Spleen (tissue), 13 donors: ENCODE results near the gene MTMR11. TPM values are rescaled to one million over a fixed set of nuclear protein-coding genes. Genes with fewer than 3 reads are reported as not detected.

Source experiments
- DNase-seq: peaks from one replicate; pipeline ENCODE4 v3.0.0-alpha.2; 2020
- H3K27ac ChIP-seq, 8 donors: fragments of 200-600 bp; sonication (generic) in 7 of 8; 1 replicate in 4 of 8; 2 replicates in 4 of 8; pipeline versions ENCODE4 v1.5.0 to v1.8.0; 2016 to 2021; ENCODE audit warnings: inconsistent platforms in 4 of 8, mild to moderate bottlenecking in 4 of 8, moderate library complexity in 1 of 8
- H3K27me3 ChIP-seq, 7 donors: fragments of 200-600 bp; sonication (generic) in 6 of 7; replicated peaks in 1 of 7; 1 replicate in 4 of 7; 2 replicates in 3 of 7; pipeline versions ENCODE4 v1.5.0 to v1.8.0; 2016 to 2021; ENCODE audit warnings: inconsistent platforms in 3 of 7, mild to moderate bottlenecking in 1 of 7
- H3K36me3 ChIP-seq, 6 donors: fragments of 200-600 bp; sonication (generic) in 5 of 6; 1 replicate in 4 of 6; 2 replicates in 2 of 6; pipeline versions ENCODE4 v1.5.0 to v1.8.0; 2016 to 2021; ENCODE audit warnings: inconsistent platforms in 2 of 6
- H3K4me1 ChIP-seq, 6 donors: fragments of 200-600 bp; sonication (generic) in 5 of 6; 1 replicate in 3 of 6; 2 replicates in 3 of 6; pipeline versions ENCODE4 v1.5.0 to v1.8.0; 2016 to 2021; ENCODE audit warnings: inconsistent platforms in 3 of 6
- H3K4me3 ChIP-seq, 8 donors: fragments of 200-600 bp; sonication (generic) in 7 of 8; 1 replicate in 4 of 8; 2 replicates in 4 of 8; pipeline versions ENCODE4 v1.5.0 to v1.8.0; 2016 to 2021; ENCODE audit warnings: inconsistent platforms in 4 of 8, mild to moderate bottlenecking in 4 of 8, moderate library complexity in 2 of 8
- H3K9me3 ChIP-seq, 8 donors: fragments of 200-600 bp; sonication (generic) in 7 of 8; 1 replicate in 4 of 8; 2 replicates in 4 of 8; pipeline versions ENCODE4 v1.5.0 to v1.8.0; 2016 to 2021; ENCODE audit warnings: inconsistent platforms in 4 of 8
- POLR2A ChIP-seq, 3 donors: fragments of 450-650 bp; IDR thresholded peaks; one replicate each; pipeline ENCODE4 v1.5.1; 2017; ENCODE audit warnings: antibody characterized with exemption in 3 of 3, mild to moderate bottlenecking in 1 of 3
- POLR2AphosphoS5 ChIP-seq, 3 donors: sonication (generic); formaldehyde crosslinking; IDR thresholded peaks; one replicate each; pipeline ENCODE4 v1.5.1; 2017; ENCODE audit warnings: antibody characterized with exemption in 3 of 3
- WGBS, 5 donors: extraction: QIAGEN DNeasy Blood & Tissue Kit in 3 of 5; methylation state at CpG; one replicate each; pipeline versions ENCODE4 v1.1.5 to v1.1.7; 2013 to 2018; 5-methylcytosine and 5-hydroxymethylcytosine counted together
- intact Hi-C: fragments of 100-400 bp; cut with DNase I; formaldehyde crosslinking; loops from one replicate; pipeline ENCODE4 v1.15.0; 2023; ENCODE audit warnings: low total_unique reads
- long read RNA-seq, 2 donors: transcript quantifications; one replicate each; lab custom pipeline, GENCODE V29; 2026
- polyA plus RNA-seq, 3 donors: library from polyadenylated mRNA; stranded (reverse); fragments of 200-250 nt; gene quantifications; one replicate each; pipeline ENCODE4 v1.2.1, GENCODE V29; 2013
- total RNA-seq, 7 donors: library from RNA; depleted of rRNA in 3 of 7; stranded (reverse); fragments of >200 nt in 3 of 7; fragmentation: NEBNext Ultra II Directional in 4 of 7; extraction: Animal tissue kit (Norgen Biotek cat#: 25700) in 4 of 7; gene quantifications; one replicate each; pipeline versions ENCODE4 v1.1.0 to v1.2.1, GENCODE V29; 2016 to 2021
- TF ChIP-seq, protein P1 (sequence below), 11 experiments: fragments of 200-600 bp in 7 of 11; fragments of 450-650 bp in 4 of 11; sonication (generic) in 4 of 11; IDR thresholded peaks in 8 of 11; conservative IDR thresholded peaks in 3 of 11; 1 replicate in 7 of 11; 2 replicates in 4 of 11; pipeline versions ENCODE4 v1.4.0 to v1.8.0; 2016 to 2021; ENCODE audit warnings: antibody characterized with exemption in 11 of 11, inconsistent platforms in 4 of 11, mild to moderate bottlenecking in 1 of 11
- donor health status: healthy with polysubstance abuse.
- donor health status: DM: no; HTN: no; CAD: no; lungs with moderate emphysema.
- donor health status: DM: no; HTN: no; CAD: no.
- donor health status: Bipolar disorder and iron deficiency.
- donor health status: healthy.
- donor health status: DM: no; HTN: no; CAD: no.
- donor health status: DM: yes; HTN: yes; CAD: no.

Gene MTMR11
- total RNA-seq (10 to 100 TPM in 2 of 7 donors, 1 to 10 TPM in 5; 4.4 to 16.2 (median 6.6) TPM), polyA plus RNA-seq (1 to 10 TPM; 1.4 to 3.3 (median 2.1) TPM)
- long read RNA-seq, donor 1, partial matches to known transcripts = 0 of 1 reads
- long read RNA-seq, donor 1, other reads (novel, unspliced or antisense) = 0 of 1 reads
- long read RNA-seq, donor 2, partial matches to known transcripts = 0 of 1 reads
- long read RNA-seq, donor 2, other reads (novel, unspliced or antisense) = 0 of 1 reads

DNA sequence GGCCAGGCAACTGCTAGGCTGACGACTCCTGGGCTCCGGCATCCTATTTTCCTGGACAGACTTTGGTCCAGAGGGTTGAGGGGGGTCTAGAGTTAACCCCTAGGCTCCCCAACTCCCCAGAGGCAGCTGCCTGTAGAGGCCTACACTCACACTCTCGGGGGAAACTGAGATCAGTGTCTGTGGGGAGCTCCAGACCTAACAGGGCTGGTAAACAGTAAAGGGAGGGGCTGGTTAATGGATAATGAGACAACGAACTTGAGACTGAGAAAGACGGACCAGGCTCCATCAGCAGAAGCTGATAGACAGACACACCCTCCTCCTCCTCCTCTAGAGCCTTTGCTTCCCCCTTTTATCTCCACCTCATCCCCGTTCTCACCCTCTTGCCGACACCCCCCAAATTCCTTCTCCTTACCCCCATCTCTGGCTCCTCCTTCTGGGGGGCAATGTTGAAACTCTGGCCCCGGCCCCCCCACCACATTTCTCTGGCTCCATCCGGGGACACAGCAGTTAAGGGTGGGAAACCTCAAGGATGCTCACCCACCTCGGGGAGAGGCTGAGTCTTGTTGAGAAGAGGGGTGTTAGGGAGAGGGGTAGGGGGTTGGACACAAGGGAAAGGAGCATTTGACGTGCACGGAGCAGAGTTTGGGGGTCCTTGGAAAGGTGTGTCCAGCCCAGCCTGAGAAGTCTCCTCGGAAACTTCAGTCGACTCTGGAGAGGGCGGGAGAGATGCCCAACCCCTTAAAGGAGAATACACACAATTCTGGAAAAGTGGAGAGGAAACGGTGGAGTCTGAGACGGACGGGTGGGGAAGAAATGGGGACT is at the start of gene MTMR11:
MTMR11 (minus strand) TSS at position 710 of the 822 bp plus-strand sequence; CDS start at position 478, 232 bp downstream.
- H3K27ac ChIP-seq = peak within 1 kb of the TSS in 3 of 8 donors; percentile 5 to 77 (median 48)
- no peaks in the 10 kb centered on the region for H3K9me3 ChIP-seq
- WGBS, 5 donors = 43 to 71% (median 60%) methylated on average over 18 of the region's 18 CpGs
- H3K27me3 ChIP-seq = no peaks in the 10 kb centered on the region
- no peaks in the 10 kb centered on the region for H3K36me3 ChIP-seq
- peaks cover 0 to 50% (median 26%) of the 10 kb centered on the region in 6 donors for H3K4me1 ChIP-seq
- peak within 1 kb of the TSS; percentile 12 to 67 (median 30) for H3K4me3 ChIP-seq
- intact Hi-C loops = no loop called here
- no peak for DNase-seq
- TF ChIP-seq POLR2A (IDR thresholded peaks at IDR 0.05) (no peak), POLR2AphosphoS5 (IDR thresholded peaks at IDR 0.05) (no peak)
- TF ChIP-seq, protein P1, sequence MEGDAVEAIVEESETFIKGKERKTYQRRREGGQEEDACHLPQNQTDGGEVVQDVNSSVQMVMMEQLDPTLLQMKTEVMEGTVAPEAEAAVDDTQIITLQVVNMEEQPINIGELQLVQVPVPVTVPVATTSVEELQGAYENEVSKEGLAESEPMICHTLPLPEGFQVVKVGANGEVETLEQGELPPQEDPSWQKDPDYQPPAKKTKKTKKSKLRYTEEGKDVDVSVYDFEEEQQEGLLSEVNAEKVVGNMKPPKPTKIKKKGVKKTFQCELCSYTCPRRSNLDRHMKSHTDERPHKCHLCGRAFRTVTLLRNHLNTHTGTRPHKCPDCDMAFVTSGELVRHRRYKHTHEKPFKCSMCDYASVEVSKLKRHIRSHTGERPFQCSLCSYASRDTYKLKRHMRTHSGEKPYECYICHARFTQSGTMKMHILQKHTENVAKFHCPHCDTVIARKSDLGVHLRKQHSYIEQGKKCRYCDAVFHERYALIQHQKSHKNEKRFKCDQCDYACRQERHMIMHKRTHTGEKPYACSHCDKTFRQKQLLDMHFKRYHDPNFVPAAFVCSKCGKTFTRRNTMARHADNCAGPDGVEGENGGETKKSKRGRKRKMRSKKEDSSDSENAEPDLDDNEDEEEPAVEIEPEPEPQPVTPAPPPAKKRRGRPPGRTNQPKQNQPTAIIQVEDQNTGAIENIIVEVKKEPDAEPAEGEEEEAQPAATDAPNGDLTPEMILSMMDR (IDR thresholded peaks at IDR 0.05 in 8 of 11, conservative IDR thresholded peaks at IDR 0.05 in 3 of 11) = no peak

GRCh38 chr1:149979972-149980540 is 43.4 kb upstream of the MTMR11 start:
- Histone ChIP-seq H3K27ac (no peak overlapping the region), H3K27me3 (peaks cover 0 to 22% (median 0%) of the 10 kb centered on the region in 7 donors), H3K4me3 (no peak overlapping the region), H3K4me1 (peaks cover 0 to 20% (median 0%) of the 10 kb centered on the region in 6 donors), H3K36me3 (peaks cover 0 to 22% (median 11%) of the 10 kb centered on the region in 6 donors), H3K9me3 (no peaks in the 10 kb centered on the region)
- intact Hi-C loops = no loop called here
- TF ChIP-seq POLR2A (IDR thresholded peaks at IDR 0.05) (no peak), POLR2AphosphoS5 (IDR thresholded peaks at IDR 0.05) (no peak)
- TF ChIP-seq, protein P1 (IDR thresholded peaks at IDR 0.05 in 8 of 11, conservative IDR thresholded peaks at IDR 0.05 in 3 of 11) = no peak
- WGBS, 5 donors = 94 to 97% (median 95%) methylated on average over 3 of the region's 3 CpGs
- DNase-seq = no peak

DNA sequence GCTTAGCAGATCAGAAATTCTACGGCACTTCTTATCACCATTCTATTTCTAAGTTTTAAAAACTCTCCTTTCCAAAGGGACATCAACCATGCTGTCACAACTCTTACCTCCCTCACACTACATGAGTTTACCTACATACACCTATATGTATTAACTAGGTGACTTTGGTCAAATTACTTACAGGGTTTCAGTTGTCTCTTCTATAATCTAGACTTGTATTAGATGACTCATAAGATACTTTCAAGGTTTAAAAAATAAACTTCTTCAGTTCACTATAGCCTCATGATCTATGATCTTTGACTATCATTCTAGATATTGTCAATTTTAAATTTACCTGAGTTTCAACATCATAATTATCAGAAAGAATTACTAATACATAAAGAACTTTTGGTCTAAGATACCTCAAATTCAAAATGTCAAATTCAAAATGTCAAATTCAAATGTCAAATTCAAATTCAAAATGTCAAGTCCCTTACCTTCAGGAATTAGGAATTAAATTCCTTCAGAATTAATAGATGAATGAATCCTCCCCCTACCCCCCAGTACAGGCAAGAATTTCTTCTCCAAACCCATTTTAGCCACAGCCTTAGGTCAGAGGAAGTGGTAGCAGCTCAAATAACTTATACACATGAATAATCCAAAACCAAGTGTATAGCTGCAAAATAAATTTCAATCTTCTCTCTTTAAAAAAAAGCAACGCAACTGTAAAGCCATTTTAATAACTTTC is 42.7 kb upstream of the MTMR11 start:
- Histone ChIP-seq H3K27ac (no peak overlapping the region), H3K4me1 (peaks cover 0 to 14% (median 0%) of the 10 kb centered on the region in 6 donors), H3K9me3 (no peaks in the 10 kb centered on the region), H3K27me3 (peaks cover 0 to 16% (median 0%) of the 10 kb centered on the region in 7 donors), H3K36me3 (peaks cover 0 to 28% (median 14%) of the 10 kb centered on the region in 6 donors), H3K4me3 (no peak overlapping the region)
- intact Hi-C loops = no loop called here
- TF ChIP-seq POLR2A (IDR thresholded peaks at IDR 0.05) (no peak), POLR2AphosphoS5 (IDR thresholded peaks at IDR 0.05) (no peak)
- TF ChIP-seq, protein P1 (IDR thresholded peaks at IDR 0.05 in 8 of 11, conservative IDR thresholded peaks at IDR 0.05 in 3 of 11) = no peak
- WGBS, 5 donors = 90 to 98% (median 95%) methylated on average over 2 of the region's 2 CpGs
- DNase-seq = no peak
